Activated CD4-positive, alpha-beta T cell treated with anti-CD3 and anti-CD28 coated beads, Interleukin-2, amount 50 U/mL, for 4 hours (primary cell): ENCODE results near the gene NUAK2.
"Not testable (repeated sequence)": the region's sequence is repeated elsewhere in the genome, so short reads cannot be mapped to it uniquely, and the experiment has no call there.

Experiments
- DNase-seq, 2 experiments: peaks; one replicate each; pipeline ENCODE4 v3.0.0-alpha.2; 2020

NUAK2 gene

GRCh38 chr1:205294175-205294917 is 27.2 kb downstream of the NUAK2 start:
- DNase-seq = no peak

GRCh38 chr1:205293350-205294074 is 28.0 kb downstream of the NUAK2 start:
- DNase-seq = no peak

GRCh38 chr1:205291596-205291995 is 29.9 kb downstream of the NUAK2 start:
- no peak for DNase-seq

GRCh38 chr1:205287767-205288559 is 33.6 kb downstream of the NUAK2 start:
- peak; percentile 52 to 59 for DNase-seq

- no peak for DNase-seq
These were observed 34.5 kb downstream of the NUAK2 start for GRCh38 chr1:205287076-205287475.

GRCh38 chr1:205286335-205286950 is 35.1 kb downstream of the NUAK2 start:
- DNase-seq = peak; percentile 16 to 20

- DNase-seq = peak; percentile 34
These were observed 36.0 kb downstream of the NUAK2 start for GRCh38 chr1:205285381-205286101.

DNA sequence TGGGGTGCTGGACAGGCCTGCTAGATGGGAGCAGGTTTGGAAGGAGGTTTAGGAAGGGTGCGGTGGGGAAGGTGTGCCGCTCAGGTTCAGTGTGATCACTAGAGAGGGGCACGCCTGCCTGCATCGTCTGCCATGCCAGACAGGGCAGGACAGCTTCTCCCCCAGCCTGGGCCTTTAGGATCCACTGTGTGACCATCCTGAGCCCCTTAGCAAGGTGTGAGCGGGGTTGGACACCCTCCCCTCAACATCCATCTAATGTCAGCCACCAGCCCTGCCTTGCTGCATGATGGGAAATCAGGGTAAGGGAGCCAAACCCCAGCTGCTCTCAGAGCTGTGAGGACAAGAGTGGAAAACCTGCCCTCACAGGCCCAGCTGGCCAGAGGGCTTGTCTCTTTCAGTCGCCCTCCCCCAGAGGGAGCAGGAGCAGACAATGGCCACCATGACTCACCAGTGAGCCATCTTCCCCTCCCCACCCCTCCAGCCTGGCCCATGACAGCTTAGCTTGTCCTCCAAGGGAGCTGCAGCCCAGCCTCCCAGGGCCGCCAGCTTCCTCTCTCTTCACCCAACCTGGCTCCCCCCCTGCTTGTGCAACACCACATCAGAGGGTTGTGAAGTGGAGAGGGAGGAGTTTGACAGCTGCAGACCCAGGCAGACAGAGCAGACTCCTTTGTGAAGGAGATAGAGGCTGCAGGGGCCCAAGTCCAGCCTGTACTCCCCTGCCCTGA is 37.0 kb downstream of the NUAK2 start:
- peak; percentile 80 to 82 for DNase-seq

- DNase-seq = no peak
These were observed 38.0 kb downstream of the NUAK2 start for GRCh38 chr1:205283270-205284147.

DNA sequence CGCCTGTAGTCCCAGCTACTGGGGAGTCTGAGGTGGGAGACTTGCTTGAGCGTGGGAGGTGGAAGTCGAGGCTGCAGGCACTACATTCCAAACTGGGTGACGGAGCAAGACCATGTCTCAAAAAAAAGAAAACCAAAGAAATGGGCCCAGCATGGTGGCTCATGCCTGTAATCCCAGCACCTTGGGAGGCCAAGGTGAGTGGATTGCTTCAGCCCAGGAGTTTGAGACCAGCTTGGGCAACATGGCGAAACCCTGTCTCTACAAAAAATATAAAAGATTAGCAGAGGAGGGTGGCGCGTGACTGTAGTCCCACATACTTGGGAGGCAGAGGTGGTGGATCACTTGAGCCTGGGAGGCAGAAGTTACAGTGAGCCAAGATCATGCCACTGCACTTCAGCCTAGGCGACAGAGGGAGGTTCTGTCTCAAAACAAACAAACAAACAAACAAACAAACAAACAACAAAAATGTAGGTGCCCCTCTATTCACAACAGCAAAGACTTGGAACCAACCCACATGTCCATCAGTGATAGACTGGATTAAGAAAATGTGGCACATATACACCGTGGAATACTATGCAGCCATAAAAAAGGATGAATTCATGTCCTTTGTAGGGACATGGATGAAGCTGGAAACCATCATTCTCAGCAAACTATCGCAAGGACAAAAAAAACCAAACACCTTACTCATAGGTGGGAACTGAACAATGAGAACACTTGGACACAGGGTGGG is 40.7 kb downstream of the NUAK2 start:
- DNase-seq = not testable (repeated sequence)

GRCh38 chr1:205279986-205280385 is 41.6 kb downstream of the NUAK2 start:
- no peak for DNase-seq

- no peak for DNase-seq
These were observed 44.9 kb downstream of the NUAK2 start for GRCh38 chr1:205276689-205277065.

DNA sequence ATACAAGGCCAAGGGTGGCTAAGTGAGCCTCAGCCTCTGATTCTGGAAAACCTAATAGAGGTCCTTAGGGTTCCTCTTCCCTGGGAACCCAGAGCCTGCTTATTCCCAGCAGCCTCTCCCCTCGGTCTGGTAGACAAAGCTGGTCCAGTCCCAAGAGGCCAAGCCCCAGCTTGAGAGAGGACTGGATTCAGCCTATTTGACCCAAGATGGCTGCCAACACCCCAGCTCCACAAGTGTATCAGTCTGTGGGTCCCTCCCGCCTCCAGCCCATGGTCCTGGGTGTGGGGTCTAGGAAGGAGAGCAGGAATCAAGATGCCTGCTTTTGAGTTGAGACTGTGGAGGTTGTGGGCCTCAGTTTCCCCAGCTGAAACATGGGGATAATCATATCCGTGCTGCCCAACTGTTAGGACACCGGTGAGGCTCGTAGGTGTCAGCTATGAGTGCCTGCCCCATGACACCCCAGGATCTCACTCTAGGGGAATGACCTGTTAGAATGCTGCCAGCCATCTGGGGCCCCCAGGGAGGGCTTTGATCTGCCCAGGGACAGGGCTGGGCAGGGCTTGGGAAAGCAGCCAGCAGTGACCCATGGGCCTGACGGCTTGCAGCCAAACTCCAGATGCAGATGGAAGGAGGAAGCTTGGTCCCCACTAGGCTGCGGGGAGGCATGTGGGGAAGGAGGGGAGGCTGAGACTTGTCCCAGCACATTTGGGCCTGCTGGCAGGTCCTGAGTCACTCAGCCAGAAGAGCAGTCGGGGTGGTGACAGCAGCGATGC is 45.4 kb downstream of the NUAK2 start:
- no peak for DNase-seq

DNA sequence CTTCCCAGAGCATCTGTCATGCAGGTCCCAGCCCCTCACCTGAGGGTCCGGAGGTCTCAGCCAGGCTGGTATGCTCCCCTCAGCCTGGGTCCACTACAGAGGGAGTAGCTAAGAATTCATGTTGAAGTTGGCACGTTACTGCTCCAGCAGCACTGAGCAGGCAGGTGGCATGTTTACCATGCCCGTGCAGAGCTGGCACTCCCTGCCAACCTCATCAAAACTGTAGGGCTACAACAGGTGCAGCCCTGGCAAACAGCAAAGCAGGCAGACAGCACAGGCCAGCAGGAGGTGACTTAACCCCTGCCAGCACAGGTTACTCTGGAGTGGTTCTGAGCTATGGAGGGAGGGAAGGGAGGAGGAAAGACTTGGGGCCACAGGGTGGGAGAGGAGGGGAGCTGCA is 46.4 kb downstream of the NUAK2 start:
- DNase-seq = no peak

DNA sequence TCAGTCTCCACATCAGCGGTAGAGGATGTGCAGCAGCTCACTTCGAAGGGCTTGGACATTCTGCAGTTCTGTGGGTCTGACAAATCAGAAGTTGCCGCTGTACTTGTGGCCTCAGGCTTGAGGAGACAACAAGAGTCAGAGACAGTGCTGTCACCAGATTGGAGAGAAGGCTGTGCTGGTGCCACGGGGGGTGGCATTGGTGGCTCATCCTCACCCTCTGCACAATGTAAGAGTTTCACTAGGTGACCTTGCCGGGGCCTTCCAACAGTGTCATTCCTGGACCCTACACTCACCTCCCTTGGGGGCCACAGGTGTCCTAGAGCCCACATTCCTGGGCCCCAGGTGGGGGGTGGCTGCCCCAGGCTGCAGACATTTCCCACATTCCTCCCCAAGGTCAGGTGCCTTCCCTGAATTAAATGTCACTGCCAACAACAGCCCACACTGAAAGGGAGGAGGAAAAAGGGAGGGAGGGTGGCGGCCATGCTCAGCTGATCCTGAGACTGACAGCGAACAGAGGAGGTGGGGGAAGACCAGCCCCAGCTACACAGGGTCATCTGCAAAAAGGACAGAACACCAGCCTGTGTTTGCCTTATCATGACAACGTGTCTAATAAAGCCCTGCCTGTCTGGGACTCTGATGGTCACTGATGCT is 47.4 kb downstream of the NUAK2 start:
- no peak for DNase-seq

GRCh38 chr1:205273551-205273982 is 48.0 kb downstream of the NUAK2 start:
- DNase-seq = peak; percentile 85 to 88

DNA sequence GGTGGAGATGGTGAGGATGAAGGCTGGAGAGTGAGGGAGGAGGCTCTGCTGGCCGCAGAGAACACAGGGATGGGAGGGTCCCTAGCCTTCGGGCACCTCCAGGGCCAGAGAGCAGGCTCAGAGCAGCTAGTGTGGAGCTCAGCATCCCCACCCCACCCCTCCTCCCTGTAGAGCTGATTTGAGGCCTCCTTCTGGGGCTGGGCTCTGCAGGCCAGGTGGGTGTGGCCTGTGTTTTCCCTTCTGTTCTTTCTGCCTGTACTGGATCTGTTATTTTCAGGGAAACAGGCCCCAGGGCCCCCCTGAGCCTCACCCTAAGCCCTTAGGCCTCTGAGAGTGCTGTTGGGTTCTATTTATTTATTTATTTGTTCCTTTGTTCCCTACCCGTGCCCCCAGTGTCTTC is 49.0 kb downstream of the NUAK2 start:
- no peak for DNase-seq

DNA sequence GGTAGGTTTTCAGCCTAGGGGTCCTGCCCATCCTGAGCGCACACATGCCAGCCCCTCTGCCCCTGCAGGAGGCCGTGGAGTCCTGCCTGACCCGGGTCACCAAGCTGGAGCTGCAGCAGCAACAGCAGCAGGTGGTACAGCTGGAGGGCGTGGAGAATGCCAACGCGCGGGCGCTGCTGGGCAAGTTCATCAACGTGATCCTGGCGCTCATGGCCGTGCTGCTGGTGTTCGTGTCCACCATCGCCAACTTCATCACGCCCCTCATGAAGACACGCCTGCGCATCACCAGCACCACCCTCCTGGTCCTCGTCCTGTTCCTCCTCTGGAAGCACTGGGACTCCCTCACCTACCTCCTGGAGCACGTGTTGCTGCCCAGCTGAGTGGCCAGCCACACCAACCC is 49.8 kb downstream of the NUAK2 start:
- no peak for DNase-seq

GRCh38 chr1:205271277-205271676 is 50.3 kb downstream of the NUAK2 start:
- DNase-seq = no peak
